K562 (cell line): Measurements from ENCODE around the gene PRUNE1. TPM values are rescaled to one million over a fixed set of nuclear protein-coding genes. Genes with fewer than 3 reads are reported as not detected.
A peak's percentile ranks its signal among the peaks of the same experiment; 100 is the strongest.

ENCODE experiments used
- ATAC-seq: fragments of 200-7000 bp; cut with Tn5 transposase; 3 replicates; pipeline ENCODE4 v1.9.1; 2020; ENCODE audit warnings: moderate library complexity
- BruUV-seq: library from RNA; stranded (reverse); fragments of 400-500 nt; replicated peaks from 2 replicates; lab custom pipeline; 2021; lab: Mats Ljungman, UMichigan
- CTCF ChIA-PET: fragments of 300-600 bp; formaldehyde crosslinking; extraction: SDS; loops from one replicate; lab custom pipeline; 2021; ENCODE audit warnings: low intra/inter-chr PET ratio; lab: Yijun Ruan, JAX
- POLR2A ChIA-PET: fragments of 300-600, 350-650 bp; sonication (Branson Sonifier 250); formaldehyde crosslinking; extraction: SDS; loops from one replicate; lab custom pipeline; 2021; ENCODE audit warnings: antibody characterized with exemption, inconsistent platforms; lab: Yijun Ruan, JAX
- DNase-seq, 4 experiments: peaks; one replicate each; pipeline versions ENCODE4 v3.0.0 to v3.0.0-alpha.2; 2011 to 2018; ENCODE audit warnings: low spot score in 3 of 4, mixed read lengths in 3 of 4; ENCODE audit errors: extremely low read depth in 1 of 4
- FAIRE-seq: peaks from 2 replicates; lab custom pipeline; 2011; peaks lifted over from hg19 to GRCh38; lab: Jason Lieb, UNC
- H2AFZ ChIP-seq: 2 replicates; pipeline ENCODE4 v1.6.0; 2011; ENCODE audit warnings: low read depth, low read length, control low read depth, inconsistent platforms
- H3K27ac ChIP-seq: fragments of 200-600 bp; 3 replicates; pipeline ENCODE4 v1.8.0; 2011; ENCODE audit warnings: low read depth, mild to moderate bottlenecking, control low read depth, inconsistent platforms, low read length, moderate library complexity, mixed read lengths; ENCODE audit errors: extremely low read depth
- H3K27me3 ChIP-seq, 2 experiments: fragments of 300-600 bp in 1 of 2; 2 replicates in 1 of 2; 3 replicates in 1 of 2; pipeline versions ENCODE4 v1.6.0 to v1.8.0; 2011; ENCODE audit warnings: inconsistent platforms in 2 of 2, low read length in 2 of 2, mild to moderate bottlenecking in 1 of 2, mixed read lengths in 1 of 2, moderate library complexity in 1 of 2; ENCODE audit not compliant: control insufficient read depth in 2 of 2, insufficient read depth in 2 of 2
- H3K36me3 ChIP-seq: fragments of 300-600 bp; 3 replicates; pipeline ENCODE4 v1.8.0; 2011; ENCODE audit warnings: mild to moderate bottlenecking, low read length, inconsistent platforms; ENCODE audit not compliant: control insufficient read depth, insufficient read depth
- H3K4me1 ChIP-seq, 2 experiments: fragments of 200-600 bp in 1 of 2; replicated peaks in 1 of 2; 2 replicates in 1 of 2; 3 replicates in 1 of 2; pipeline versions ENCODE4 v1.5.1 to v1.8.0; 2011; ENCODE audit warnings: inconsistent platforms in 2 of 2, low read length in 2 of 2, mild to moderate bottlenecking in 1 of 2, mixed read lengths in 1 of 2, moderate library complexity in 1 of 2; ENCODE audit not compliant: control insufficient read depth in 2 of 2, insufficient read depth in 2 of 2
- H3K4me2 ChIP-seq: 2 replicates; pipeline ENCODE4 v1.6.1; 2011; ENCODE audit warnings: low read length, control low read depth, inconsistent platforms, mixed read lengths; ENCODE audit not compliant: insufficient read depth
- H3K4me3 ChIP-seq: fragments of 200-600 bp; sonication (generic), shearing (Covaris generic); 2 replicates; pipeline ENCODE4 v1.5.1; 2016; ENCODE audit warnings: control low read depth, inconsistent platforms
- H3K79me2 ChIP-seq: fragments of 200-600 bp; 3 replicates; pipeline ENCODE4 v1.8.0; 2011; ENCODE audit warnings: low read length, inconsistent platforms; ENCODE audit not compliant: control insufficient read depth, insufficient read depth
- H3K9ac ChIP-seq, 2 experiments: 2 replicates each; pipeline versions ENCODE4 v1.6.0 to v1.6.1; 2011; ENCODE audit warnings: low read depth in 2 of 2, low read length in 2 of 2, control low read depth in 1 of 2, inconsistent platforms in 1 of 2, mild to moderate bottlenecking in 1 of 2, mixed read lengths in 1 of 2; ENCODE audit not compliant: insufficient read depth in 1 of 2
- H3K9me1 ChIP-seq: one replicate; pipeline ENCODE4 v1.6.0; 2011; ENCODE audit warnings: inconsistent platforms, mild to moderate bottlenecking, low read length, moderate library complexity; ENCODE audit not compliant: control insufficient read depth, insufficient read depth
- H3K9me3 ChIP-seq: replicated peaks from 2 replicates; pipeline ENCODE4 v1.5.1; 2011; ENCODE audit warnings: low read depth, low read length, inconsistent platforms; ENCODE audit not compliant: control insufficient read depth, insufficient read depth
- H4K20me1 ChIP-seq: replicated peaks from 2 replicates; pipeline ENCODE4 v1.6.1; 2011; ENCODE audit warnings: low read length, inconsistent platforms, mixed read lengths; ENCODE audit not compliant: control insufficient read depth, insufficient read depth
- ASH1L ChIP-seq: fragments of 450-650 bp; IDR thresholded peaks from 2 replicates; pipeline ENCODE4 v1.6.1; 2018; ENCODE audit warnings: borderline replicate concordance, mild to moderate bottlenecking, low read depth; ENCODE audit not compliant: partially characterized antibody
- BRD4 ChIP-seq: fragments of 200-600 bp; sonication (generic); IDR thresholded peaks from 2 replicates; pipeline ENCODE4 v1.6.1; 2017; ENCODE audit warnings: inconsistent platforms
- CEBPG ChIP-seq, 3 experiments: fragments of 200-800 bp in 1 of 3; sonication (Bioruptor generic) in 1 of 3; sonication (generic) in 1 of 3; formaldehyde crosslinking in 1 of 3; IDR thresholded peaks in 2 of 3; conservative IDR thresholded peaks in 1 of 3; 2 replicates each; pipeline versions ENCODE4 v1.6.1 to v1.8.0; 2016 to 2022; ENCODE audit warnings: missing compliant biosample characterization in 2 of 3, missing genetic modification characterization in 2 of 3, mild to moderate bottlenecking in 1 of 3, missing genetic modification reagents in 1 of 3
- CREB1 ChIP-seq, 2 experiments: sonication (generic) in 1 of 2; formaldehyde crosslinking in 1 of 2; IDR thresholded peaks; 2 replicates each; pipeline versions ENCODE4 v1.6.1 to v1.8.0; 2012 to 2022; ENCODE audit warnings: inconsistent platforms in 1 of 2, mild to moderate bottlenecking in 1 of 2, missing genetic modification reagents in 1 of 2, moderate library complexity in 1 of 2
- FIP1L1 ChIP-seq: fragments of 200-400 bp; formaldehyde crosslinking; IDR thresholded peaks from 2 replicates; pipeline ENCODE4 v1.6.1; 2018; ENCODE audit warnings: mild to moderate bottlenecking, low read depth, low read length; ENCODE audit not compliant: poor library complexity, severe bottlenecking
- GATA2 ChIP-seq: sonication (generic); formaldehyde crosslinking; IDR thresholded peaks from 2 replicates; pipeline ENCODE4 v1.4.0; 2020; ENCODE audit warnings: mild to moderate bottlenecking, missing genetic modification reagents
- NFRKB ChIP-seq: fragments of 450-650 bp; IDR thresholded peaks from 2 replicates; pipeline ENCODE4 v1.6.1; 2016; ENCODE audit warnings: low read depth
- PHF8 ChIP-seq: fragments of 200-600 bp; sonication (generic); IDR thresholded peaks from 2 replicates; pipeline ENCODE4 v1.6.1; 2012; ENCODE audit warnings: mixed run types, mild to moderate bottlenecking, inconsistent platforms, low read length, moderate library complexity, borderline replicate concordance
- POLR2A ChIP-seq: fragments of 450-650 bp; conservative IDR thresholded peaks from 2 replicates; pipeline ENCODE4 v1.6.1; 2016
- RBFOX2 ChIP-seq: fragments of 200-400 bp; formaldehyde crosslinking; IDR thresholded peaks from 2 replicates; pipeline ENCODE4 v1.6.1; 2017; ENCODE audit warnings: low read depth, mild to moderate bottlenecking, low read length, moderate library complexity
- SMAD3 ChIP-seq: fragments of 450-650 bp; formaldehyde crosslinking; conservative IDR thresholded peaks from 2 replicates; pipeline ENCODE4 v1.4.0; 2020; ENCODE audit warnings: mild to moderate bottlenecking
- SOX6 ChIP-seq: fragments of 450-650 bp; IDR thresholded peaks from 2 replicates; pipeline ENCODE4 v1.6.1; 2014; ENCODE audit warnings: mild to moderate bottlenecking
- ZFP30 ChIP-seq: fragments of 250-450 bp; sonication (Bioruptor Pico); IDR thresholded peaks from 2 replicates; pipeline ENCODE4 v1.8.0; 2022; ENCODE audit warnings: moderate library complexity, mild to moderate bottlenecking, inconsistent platforms, borderline replicate concordance
- ZNF589 ChIP-seq: fragments of 200-800 bp; sonication (Bioruptor generic); IDR thresholded peaks from 2 replicates; pipeline ENCODE4 v1.6.1; 2016; ENCODE audit warnings: low read depth, missing genetic modification characterization, missing compliant biosample characterization
- WGBS: fragments of 100-300 bp; shearing (Covaris generic); methylation state at CpG from one replicate; pipeline ENCODE4 v1.1.6; 2016; ENCODE audit warnings: low coverage, mixed read lengths; ENCODE audit not compliant: insufficient coverage; ENCODE audit errors: missing lambda C conversion rate; 5-methylcytosine and 5-hydroxymethylcytosine counted together
- in situ Hi-C: fragments of 300-500 bp; cut with MboI; formaldehyde crosslinking; loops from 4 replicates; pipeline ENCODE4 v1.15.0; 2018; ENCODE audit warnings: inconsistent platforms, mixed read lengths
- intact Hi-C: fragments of 100-400 bp; cut with micrococcal nuclease; formaldehyde crosslinking; loops from 2 replicates; pipeline ENCODE4 v1.14.2; 2022
- polyA plus RNA-seq, 8 experiments: library from polyadenylated mRNA; depleted of rRNA in 4 of 8; stranded (reverse) in 5 of 8; unstranded in 3 of 8; fragments of >200 nt; fragmentation: Nextera tagmentation in 2 of 8; fragmentation: Illumina TruSeq in 1 of 8; extraction: Ambion mirVana in 2 of 8; extraction: Trizol in 1 of 8; gene quantifications; 2 replicates each; pipeline versions ENCODE4 v1.2.1 to v1.2.3, GENCODE V29; 2011 to 2014; ENCODE audit warnings: inconsistent platforms in 1 of 8, missing spikeins in 1 of 8
- total RNA-seq, 7 experiments: library from RNA; depleted of rRNA in 6 of 7; stranded (reverse); fragments of >200 nt in 6 of 7; fragmentation: Illumina TruSeq in 2 of 7; extraction: Trizol in 2 of 7; gene quantifications; 2 replicates each; pipeline versions ENCODE4 v1.2.1 to v1.2.3, GENCODE V29; 2011 to 2021; ENCODE audit warnings: low replicate concordance in 1 of 7
- TF ChIP-seq, protein P1 (sequence below): sonication (generic); formaldehyde crosslinking; IDR thresholded peaks from 2 replicates; pipeline ENCODE4 v1.8.0; 2022; ENCODE audit warnings: missing genetic modification reagents, mild to moderate bottlenecking, moderate library complexity, borderline replicate concordance
- TF ChIP-seq, protein P2 (sequence below): fragments of 450-650 bp; formaldehyde crosslinking; IDR thresholded peaks from 2 replicates; pipeline ENCODE4 v1.4.0; 2022; ENCODE audit warnings: missing genetic modification characterization
- TF ChIP-seq, protein P3 (sequence below): sonication (generic); formaldehyde crosslinking; IDR thresholded peaks from 2 replicates; pipeline ENCODE4 v1.9.0; 2022; ENCODE audit warnings: mild to moderate bottlenecking, missing genetic modification reagents
- TF ChIP-seq, protein P4 (sequence below): sonication (generic); formaldehyde crosslinking; IDR thresholded peaks from 2 replicates; pipeline ENCODE4 v1.8.1; 2023; ENCODE audit warnings: mild to moderate bottlenecking, missing genetic modification reagents, moderate library complexity

The PRUNE1 gene
- total and polyA plus RNA-seq, 9 of the 15 experiments (the other 6 are each of a cell fraction or from before 2014, with no cell fraction given), result 16.7 to 48.3 (median 26.2) TPM

DNA sequence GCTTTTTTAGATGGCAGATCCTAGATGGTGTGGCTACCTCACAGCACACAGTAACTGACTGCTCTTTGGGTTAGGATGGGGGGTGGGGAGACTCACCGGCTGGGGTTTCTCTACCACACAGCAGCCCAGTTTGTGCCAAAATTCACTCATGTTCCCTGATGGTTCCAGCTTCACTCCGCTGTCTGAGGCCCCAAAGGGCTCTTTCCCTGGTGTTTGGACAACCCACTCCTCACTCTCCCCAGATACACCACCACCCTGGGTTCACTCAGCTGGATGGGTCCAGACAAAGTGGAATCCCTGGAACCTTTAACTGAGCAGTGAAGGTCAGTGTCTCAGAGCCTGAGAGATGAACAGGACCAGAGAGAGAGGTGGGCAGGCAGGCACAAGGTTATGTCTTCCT is 47.3 kb downstream of the PRUNE1 start:
- peaks cover 73% of the 10 kb centered on the region for H3K79me2 ChIP-seq
- H3K9me3 ChIP-seq, result no peaks in the 10 kb centered on the region
- peaks cover 43 to 54% of the 10 kb centered on the region in 2 experiments for H3K4me1 ChIP-seq
- H3K9me1 ChIP-seq, result peaks cover 2% of the 10 kb centered on the region
- H3K27me3 ChIP-seq, result no peaks in the 10 kb centered on the region
- H4K20me1 ChIP-seq, result 0 out of 2 replicates have a peak, but pooled peaks cover 3% of the 10 kb centered on the region
- H3K4me3 ChIP-seq, result peak overlapping the region; percentile 95
- no peak overlapping the region for H2AFZ ChIP-seq
- 0% methylated on average over 1 of the region's 2 CpGs for WGBS
- FAIRE-seq, result no peak
- peak overlapping the region; percentile 80 to 92; a peak in 3 of 4 replicates for H3K9ac ChIP-seq
- no peak for DNase-seq
- ATAC-seq, result peak; percentile 1; the same call in 2 of the 3 replicates
- intact Hi-C loops, result loop anchor here (5.0 kb wide), 2 partner anchors 33 to 48 kb away; partner anchors contain the start of genes MINDY1 and PRUNE1
- BruUV-seq, result no TSS peak
- in situ Hi-C loops, result no loop called here
- H3K4me2 ChIP-seq, result peak overlapping the region; percentile 96
- CTCF ChIA-PET, result no interaction called here
- H3K36me3 ChIP-seq, result peaks cover 75% of the 10 kb centered on the region
- H3K27ac ChIP-seq, result peak overlapping the region; percentile 91
- POLR2A ChIA-PET, result interaction anchor here (0.6 to 4.4 kb wide), 12 partner anchors 9 to 339 kb away, joined by 3 to 19 read pairs (median 4); partner anchors contain the start of genes BNIPL, C1orf56 and PI4KB
- TF ChIP-seq, protein P1, sequence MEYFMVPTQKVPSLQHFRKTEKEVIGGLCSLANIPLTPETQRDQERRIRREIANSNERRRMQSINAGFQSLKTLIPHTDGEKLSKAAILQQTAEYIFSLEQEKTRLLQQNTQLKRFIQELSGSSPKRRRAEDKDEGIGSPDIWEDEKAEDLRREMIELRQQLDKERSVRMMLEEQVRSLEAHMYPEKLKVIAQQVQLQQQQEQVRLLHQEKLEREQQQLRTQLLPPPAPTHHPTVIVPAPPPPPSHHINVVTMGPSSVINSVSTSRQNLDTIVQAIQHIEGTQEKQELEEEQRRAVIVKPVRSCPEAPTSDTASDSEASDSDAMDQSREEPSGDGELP (CRISPR knock-in tag), result 0 out of 2 replicates have a peak, but pooled peaks have one; percentile 4
- TF ChIP-seq NFRKB (peak; percentile 58; the same call in 1 of the 2 replicates), CEBPG (CRISPR knock-in tag; IDR thresholded peaks at IDR 0.05) (0 out of 2 replicates have a peak, but pooled peaks have one; percentile 2), CEBPG (tag; conservative IDR thresholded peaks at IDR 0.05 in 1 of 2, IDR thresholded peaks at IDR 0.05 in 1 of 2) (0 out of 4 replicates have a peak, but pooled peaks of 1 of the 2 experiments have one; percentile 3), SMAD3 (no peak), CREB1 (IDR thresholded peaks at IDR 0.05) (0 out of 2 replicates have a peak, but pooled peaks have one; percentile 9), CREB1 (CRISPR knock-in tag; IDR thresholded peaks at IDR 0.05) (no peak), POLR2A (0 out of 2 replicates have a peak, but pooled peaks have one; percentile 19), FIP1L1 (no peak), PHF8 (no peak), ZFP30 (CRISPR knock-in tag) (no peak), SOX6 (no peak), BRD4 (no peak), GATA2 (CRISPR knock-in tag) (no peak), RBFOX2 (peak; percentile 55), ZNF589 (peak; percentile 4; the same call in 1 of the 2 replicates), ASH1L (no peak)
- TF ChIP-seq, protein P2, sequence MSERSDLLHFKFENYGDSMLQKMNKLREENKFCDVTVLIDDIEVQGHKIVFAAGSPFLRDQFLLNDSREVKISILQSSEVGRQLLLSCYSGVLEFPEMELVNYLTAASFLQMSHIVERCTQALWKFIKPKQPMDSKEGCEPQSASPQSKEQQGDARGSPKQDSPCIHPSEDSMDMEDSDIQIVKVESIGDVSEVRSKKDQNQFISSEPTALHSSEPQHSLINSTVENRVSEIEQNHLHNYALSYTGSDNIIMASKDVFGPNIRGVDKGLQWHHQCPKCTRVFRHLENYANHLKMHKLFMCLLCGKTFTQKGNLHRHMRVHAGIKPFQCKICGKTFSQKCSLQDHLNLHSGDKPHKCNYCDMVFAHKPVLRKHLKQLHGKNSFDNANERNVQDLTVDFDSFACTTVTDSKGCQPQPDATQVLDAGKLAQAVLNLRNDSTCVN (CRISPR knock-in tag), result no peak
- TF ChIP-seq, protein P3, sequence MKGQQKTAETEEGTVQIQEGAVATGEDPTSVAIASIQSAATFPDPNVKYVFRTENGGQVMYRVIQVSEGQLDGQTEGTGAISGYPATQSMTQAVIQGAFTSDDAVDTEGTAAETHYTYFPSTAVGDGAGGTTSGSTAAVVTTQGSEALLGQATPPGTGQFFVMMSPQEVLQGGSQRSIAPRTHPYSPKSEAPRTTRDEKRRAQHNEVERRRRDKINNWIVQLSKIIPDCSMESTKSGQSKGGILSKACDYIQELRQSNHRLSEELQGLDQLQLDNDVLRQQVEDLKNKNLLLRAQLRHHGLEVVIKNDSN (CRISPR knock-in tag), result no peak
- TF ChIP-seq, protein P4, sequence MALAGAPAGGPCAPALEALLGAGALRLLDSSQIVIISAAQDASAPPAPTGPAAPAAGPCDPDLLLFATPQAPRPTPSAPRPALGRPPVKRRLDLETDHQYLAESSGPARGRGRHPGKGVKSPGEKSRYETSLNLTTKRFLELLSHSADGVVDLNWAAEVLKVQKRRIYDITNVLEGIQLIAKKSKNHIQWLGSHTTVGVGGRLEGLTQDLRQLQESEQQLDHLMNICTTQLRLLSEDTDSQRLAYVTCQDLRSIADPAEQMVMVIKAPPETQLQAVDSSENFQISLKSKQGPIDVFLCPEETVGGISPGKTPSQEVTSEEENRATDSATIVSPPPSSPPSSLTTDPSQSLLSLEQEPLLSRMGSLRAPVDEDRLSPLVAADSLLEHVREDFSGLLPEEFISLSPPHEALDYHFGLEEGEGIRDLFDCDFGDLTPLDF, result no peak
